ENCODE measurements around the gene STARD5.

STARD5 gene

GRCh38 chr15:81292523-81293001 is 31.4 kb downstream of the STARD5 start:
- no peak for DNase-seq (ENCODE audit: low spot score)

DNA sequence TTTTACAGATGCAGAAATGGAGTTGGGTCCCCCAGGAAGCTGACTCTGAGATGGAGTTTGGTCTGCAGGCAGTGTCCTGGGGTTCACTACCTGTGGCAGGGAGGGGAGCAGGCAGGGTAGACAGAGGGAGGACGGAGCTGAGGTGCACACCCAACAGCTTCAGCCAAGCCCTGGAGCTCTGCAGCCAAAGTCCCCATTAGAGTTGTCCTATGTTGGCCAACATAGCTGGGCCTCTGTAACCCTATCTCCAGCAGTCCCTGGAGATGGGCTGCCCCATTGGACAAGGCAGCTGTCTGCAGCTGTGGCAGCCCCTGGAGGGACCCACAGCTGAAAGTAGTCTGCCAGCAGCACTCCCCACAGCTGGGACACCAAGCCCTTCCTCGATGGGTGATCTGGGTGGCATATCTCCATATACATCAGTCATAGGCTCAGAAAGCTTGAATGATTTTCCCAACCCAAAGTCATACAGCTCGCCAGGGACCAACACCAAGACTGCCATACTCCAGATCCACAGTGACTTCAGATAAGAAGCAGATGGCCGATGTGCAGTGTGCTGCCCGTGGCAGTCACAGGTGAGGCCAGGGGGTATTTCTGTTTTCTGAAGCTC is 31.9 kb downstream of the STARD5 start:
- no peak for DNase-seq (ENCODE audit: low spot score)

GRCh38 chr15:81289910-81290309 is 34.0 kb downstream of the STARD5 start:
- DNase-seq (ENCODE audit: low spot score), result no peak

DNA sequence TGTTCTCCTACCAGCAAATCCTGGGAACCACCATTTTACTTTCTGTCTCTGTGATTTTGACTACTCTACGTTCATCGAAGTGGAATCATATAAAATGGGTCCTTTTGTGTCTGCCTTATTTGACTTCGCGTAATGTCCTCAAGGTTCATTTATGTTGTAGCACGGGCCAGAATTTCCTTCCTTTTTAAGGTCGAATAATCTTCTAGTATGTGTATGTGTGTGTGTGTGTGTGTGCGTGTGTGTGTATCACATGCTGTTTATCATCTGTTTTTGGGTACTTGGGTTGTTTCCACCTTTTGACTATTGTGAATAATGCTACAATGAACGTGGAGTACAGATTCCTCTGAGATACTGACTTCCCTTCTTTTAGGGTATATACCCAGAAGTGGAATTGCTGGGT is 35.3 kb downstream of the STARD5 start:
- DNase-seq (ENCODE audit: low spot score), result no peak

DNA sequence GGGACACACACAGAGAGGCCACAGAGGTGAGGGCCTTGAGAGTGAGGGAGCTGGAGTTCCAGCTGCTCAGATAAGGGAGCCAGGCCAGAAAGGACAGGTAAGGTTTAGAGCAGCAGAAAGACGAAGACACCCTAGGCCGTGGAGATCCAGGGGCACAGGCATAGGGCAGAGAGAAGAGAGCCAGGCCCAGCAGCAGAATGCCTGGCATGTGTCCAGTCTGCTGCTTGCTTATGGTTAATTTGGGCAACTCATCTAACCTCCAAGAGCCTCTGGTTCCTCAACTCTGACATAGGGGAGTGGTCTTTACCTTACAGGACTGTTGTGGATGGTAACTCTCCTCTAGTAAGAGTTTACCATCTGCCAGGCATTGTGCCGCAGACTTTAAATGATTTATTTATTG is 35.9 kb downstream of the STARD5 start:
- DNase-seq (ENCODE audit: low spot score), result no peak

DNA sequence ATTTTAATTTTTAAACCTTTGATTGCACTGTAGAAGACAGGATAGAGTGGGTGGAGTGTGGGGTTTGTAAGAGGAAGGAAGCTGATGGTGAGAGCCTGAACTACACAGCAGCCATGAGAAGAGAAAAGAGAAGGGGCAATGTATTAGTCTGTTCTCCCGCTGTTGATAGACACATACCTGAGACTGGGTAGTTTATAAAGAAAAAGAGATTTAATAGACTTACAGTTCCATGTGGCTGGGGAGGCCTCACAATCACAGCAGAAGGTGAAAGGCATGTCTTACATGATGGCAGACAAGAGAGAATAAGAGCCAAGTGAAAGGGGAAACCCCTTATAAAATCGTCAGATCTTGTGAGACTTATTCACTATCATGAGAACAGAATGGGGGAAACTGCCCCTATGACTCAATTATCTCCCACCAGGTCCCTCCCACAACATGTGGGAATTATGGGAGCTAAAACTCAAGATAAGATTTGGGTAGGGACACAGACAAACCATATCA is 37.3 kb downstream of the STARD5 start:
- no peak for DNase-seq (ENCODE audit: low spot score)

DNA sequence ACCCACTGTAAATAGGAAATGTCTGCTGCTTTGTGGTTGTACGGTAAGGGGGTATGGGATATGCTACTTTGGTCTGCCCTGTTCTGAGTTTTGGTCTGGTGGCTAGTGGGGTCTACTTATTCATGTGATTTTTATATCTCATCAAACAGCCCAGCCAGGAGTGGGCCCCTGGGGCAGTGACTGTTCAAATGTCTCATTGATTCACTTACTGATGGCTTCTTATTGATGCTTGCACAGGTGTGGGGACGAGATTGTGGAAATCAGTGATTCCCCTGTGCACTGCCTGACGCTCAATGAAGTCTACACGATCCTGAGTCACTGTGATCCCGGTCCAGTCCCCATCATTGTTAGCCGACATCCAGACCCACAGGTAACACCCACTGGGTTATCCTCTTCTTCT is 38.5 kb downstream of the STARD5 start:
- DNase-seq (ENCODE audit: low spot score), result no peak

- DNase-seq (ENCODE audit: low spot score), result no peak
These were observed 39.5 kb downstream of the STARD5 start for GRCh38 chr15:81284256-81285031.

DNA sequence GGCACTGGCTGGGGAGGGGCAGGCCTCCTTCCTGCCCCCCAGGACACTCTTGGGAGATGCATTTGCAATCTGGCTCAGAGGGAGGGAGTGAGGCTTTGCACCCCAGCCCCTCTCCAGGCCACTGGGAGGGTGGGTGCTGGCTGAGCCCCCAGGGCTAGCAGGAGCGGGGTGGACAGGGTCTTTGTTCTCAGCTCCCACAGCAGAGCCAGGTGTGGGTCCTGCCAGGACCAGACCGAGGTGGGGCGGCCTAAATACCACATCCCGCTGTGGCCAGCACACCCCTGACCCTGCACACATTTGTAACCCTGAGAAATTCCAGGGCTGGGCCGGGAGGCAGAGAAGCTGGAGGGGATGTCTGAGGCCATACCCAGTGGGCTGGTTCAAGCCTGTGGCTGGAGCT is 41.0 kb downstream of the STARD5 start:
- no peak for DNase-seq (ENCODE audit: low spot score)

GRCh38 chr15:81282606-81282895 is 41.4 kb downstream of the STARD5 start:
- no peak for DNase-seq (ENCODE audit: low spot score)

DNA sequence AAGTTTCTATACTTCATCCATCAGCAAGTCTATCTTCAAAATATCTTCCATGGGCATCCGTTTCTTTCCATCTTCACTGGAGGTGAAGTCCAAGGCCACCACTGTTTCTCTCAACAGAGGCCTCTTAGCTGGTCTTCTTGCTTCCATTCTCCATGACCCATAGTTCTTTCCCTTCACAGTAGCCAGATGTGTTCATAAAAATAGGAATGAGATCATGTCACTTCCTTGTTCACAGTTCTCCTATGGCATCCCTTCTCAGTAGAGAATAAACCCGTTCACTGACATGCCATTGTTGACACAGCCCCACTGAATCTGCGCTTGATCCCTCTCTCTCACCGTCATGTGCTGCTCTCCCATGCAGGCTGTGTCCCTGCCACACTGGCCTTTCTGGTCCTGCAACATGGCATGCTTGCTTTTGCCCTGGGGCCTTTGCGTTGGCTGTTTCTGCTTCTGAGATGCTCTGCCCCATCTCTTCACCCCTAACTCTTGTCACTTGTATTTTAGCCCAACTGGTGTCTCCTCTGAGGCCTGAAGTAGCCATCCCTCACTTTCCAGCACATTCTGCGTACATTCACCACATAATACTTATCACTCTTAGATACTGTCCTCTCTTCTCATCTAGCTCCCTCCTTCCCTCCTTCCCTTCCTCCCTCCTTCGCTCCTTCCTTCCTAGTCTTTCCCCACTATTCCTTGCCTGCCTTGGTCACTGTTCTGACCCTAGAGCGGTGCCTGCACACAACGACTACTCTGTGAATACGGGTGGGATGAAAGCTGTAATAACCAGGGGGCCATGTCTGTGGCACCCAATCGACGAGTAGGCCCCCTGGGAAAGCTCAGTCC is 42.0 kb downstream of the STARD5 start:
- no peak for DNase-seq (ENCODE audit: low spot score)

- DNase-seq (ENCODE audit: low spot score), result no peak
These were observed 42.5 kb downstream of the STARD5 start for GRCh38 chr15:81281456-81281735.

DNA sequence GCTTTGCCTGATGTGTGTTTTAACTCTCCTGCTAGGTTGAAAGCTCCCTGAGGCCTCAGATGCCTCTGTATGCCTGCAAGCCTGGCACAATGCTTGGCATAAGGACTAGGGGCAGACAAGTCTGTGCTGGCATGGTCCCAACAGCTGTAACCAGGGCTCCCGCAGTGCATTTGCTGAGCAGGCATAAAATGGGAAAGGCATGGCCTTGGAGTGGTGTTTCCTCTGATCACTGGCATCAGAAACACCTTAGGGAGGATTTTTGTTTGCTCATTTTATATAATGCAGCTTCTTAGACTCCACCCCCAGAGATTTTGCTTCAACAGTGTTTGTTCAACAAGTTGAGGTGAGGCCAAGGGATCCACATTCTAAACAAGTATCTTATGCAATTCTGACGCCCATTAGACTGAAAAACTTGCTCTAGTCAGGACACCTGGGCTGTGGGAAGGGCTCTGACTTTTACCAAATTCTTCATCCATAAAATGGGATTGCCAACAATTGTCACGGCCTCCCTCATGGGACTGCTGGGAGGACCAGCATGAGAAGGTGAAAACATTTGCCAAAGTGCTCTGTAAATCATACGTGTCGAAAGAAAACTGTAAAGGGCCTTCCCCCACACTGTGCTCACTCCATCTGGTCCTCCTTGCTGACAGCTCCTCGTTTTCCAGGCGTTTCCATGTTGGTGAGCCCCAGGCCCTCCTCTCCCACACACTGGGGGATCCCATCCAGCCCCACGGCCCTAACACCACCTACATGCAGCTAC is 43.1 kb downstream of the STARD5 start:
- no peak for DNase-seq (ENCODE audit: low spot score)

DNA sequence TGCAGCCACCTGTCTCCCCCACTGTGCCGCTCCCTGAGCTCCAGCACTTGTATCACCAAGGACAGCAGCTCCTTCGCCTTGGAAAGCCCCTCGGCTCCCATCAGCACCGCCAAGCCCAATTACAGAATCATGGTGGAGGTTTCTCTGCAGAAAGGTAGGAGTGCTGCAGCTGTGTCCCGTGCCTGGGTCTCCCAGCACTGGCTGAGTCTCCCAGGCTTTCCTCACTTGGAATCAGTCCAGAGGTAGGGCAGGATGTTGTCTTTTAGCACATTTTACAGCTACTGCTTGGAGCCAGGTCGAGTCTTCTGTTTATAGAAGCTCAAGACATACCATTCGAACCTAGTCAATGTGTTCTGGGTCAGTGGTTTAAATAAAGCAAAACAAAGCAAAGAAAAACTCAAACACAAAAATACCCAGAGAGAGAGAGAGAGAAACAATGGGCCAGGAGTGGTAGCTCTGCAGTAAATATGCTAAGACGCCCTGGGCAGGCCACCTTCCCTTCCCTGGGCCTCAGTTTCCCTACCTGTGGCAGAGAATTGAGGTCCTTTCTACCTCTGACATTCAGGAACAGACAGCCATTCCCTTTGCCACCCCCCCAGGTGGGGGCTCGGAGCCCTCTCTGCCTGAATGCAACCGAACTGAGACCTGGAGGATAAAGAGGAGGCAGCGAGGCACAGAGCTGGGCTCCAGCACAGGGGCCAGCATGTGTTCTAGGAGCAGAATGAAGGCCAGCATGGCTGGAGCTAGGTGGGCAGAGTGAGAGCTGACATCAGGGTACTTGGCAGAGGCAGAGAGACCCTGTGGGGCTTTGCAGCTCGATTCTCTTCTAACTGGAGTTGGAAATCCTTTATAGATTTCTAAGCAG is 44.1 kb downstream of the STARD5 start:
- DNase-seq (ENCODE audit: low spot score), result no peak

- no peak for DNase-seq (ENCODE audit: low spot score)
These were observed 45.5 kb downstream of the STARD5 start for GRCh38 chr15:81278306-81279029.

DNA sequence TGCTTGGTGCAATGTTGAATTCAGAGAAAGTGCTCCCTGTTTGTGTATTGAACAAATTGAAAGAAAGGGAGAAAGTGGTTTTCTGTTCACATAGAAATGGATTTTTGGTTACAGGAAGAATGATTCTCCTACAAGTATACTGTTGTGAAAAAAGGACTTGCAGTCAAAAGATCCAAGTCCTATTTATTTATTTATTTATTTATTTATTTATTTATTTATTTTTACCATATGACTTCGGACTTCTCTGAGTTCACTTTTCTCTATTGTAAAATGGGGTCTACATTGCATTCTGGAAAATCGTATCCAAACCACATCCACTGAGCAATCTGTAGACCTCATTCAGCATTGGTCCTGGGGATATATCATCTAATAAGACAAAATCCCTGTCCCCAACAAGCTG is 46.1 kb downstream of the STARD5 start:
- DNase-seq (ENCODE audit: low spot score), result no peak

DNA sequence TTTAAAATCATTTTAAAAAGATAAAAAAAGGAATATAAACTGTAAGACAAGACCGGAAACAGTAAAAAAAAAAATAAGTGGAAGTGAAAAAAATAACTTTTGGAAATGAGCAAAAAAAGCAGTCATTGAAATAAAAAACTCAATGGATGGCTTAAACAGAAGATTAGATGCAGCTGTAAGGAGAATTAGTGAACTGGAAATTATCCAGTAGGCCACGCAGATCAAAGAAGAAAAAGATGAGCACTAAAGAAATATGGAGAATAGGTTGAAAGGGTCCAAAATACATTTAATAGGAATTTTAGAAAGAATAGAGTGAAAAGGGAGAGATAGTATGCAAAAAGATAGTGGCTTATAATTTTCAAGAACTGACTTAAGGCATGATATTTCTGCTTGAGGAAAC is 47.0 kb downstream of the STARD5 start:
- DNase-seq (ENCODE audit: low spot score), result no peak

- no peak for DNase-seq (ENCODE audit: low spot score)
These were observed 48.1 kb downstream of the STARD5 start for GRCh38 chr15:81275711-81276392.

DNA sequence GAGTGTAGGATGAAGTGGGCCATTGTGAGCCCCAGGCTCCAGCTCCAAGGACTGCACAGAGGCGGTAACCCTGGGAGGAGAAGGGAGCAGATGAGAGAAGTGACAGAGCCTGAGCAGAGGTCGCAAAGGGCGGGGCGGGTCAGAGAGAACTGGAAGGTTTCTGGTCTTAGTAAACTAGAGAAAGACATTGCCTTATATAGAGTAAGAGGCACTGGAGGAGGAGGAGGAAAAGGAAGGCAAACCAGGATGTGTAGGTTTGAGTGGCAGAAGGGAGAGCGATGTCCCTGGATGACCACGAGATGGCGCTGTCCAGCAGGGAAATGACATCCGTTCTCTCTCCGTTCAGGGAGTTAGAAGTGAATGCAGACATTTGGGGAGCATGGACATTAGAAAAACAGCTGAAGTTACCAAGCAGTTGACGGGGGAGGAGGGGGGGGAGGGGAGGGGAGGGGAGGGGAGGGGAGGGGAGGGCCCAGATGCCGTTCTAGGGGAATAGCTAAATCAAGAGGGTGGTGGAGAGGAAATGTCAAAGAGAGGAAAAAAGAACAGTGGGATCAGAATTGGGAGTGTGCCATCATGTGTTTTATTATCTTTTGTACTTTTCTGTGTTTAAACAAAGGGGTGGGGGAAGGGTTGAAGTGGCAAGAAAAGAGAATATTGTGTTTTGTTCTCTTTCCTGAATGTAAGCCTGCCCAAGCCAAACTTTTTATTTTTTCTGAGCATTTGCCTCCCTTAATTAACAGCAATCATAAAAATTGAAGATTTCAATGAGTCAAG is 48.8 kb downstream of the STARD5 start:
- peak; percentile 80 for DNase-seq (ENCODE audit: low spot score)

All from HuH-7 (cell line).